Liver (tissue), 3 donors: Measurements from ENCODE around the gene CERS4.

Experiments
- GABPA ChIP-seq, 2 donors: IDR thresholded peaks in 1 of 2; conservative IDR thresholded peaks in 1 of 2; 2 replicates each; pipeline ENCODE4 v1.6.1; 2016; ENCODE audit warnings: antibody characterized with exemption in 2 of 2, mild to moderate bottlenecking in 1 of 2, moderate library complexity in 1 of 2
- RAD21 ChIP-seq, 2 donors: IDR thresholded peaks; 2 replicates each; pipeline ENCODE4 v1.6.1; 2016; ENCODE audit warnings: antibody characterized with exemption in 2 of 2, mild to moderate bottlenecking in 2 of 2
- TAF1 ChIP-seq: conservative IDR thresholded peaks from 2 replicates; pipeline ENCODE4 v1.6.1; 2016; ENCODE audit warnings: antibody characterized with exemption, mild to moderate bottlenecking
- TF ChIP-seq, protein P1 (sequence below): fragments of 150-350 bp; IDR thresholded peaks from 2 replicates; pipeline ENCODE4 v1.5.1; 2017; ENCODE audit warnings: improper control_type of control experiment, low read depth, low read length; ENCODE audit not compliant: missing input control
- TF ChIP-seq, protein P2 (sequence below): IDR thresholded peaks from 2 replicates; pipeline ENCODE4 v1.6.1; 2016; ENCODE audit warnings: antibody characterized with exemption
- TF ChIP-seq, protein P3 (sequence below): IDR thresholded peaks from 2 replicates; pipeline ENCODE4 v1.6.1; 2016; ENCODE audit warnings: antibody characterized with exemption, mild to moderate bottlenecking
- TF ChIP-seq, protein P4 (sequence below): IDR thresholded peaks from 2 replicates; pipeline ENCODE4 v1.6.1; 2016; ENCODE audit warnings: antibody characterized with exemption
- donor health status: healthy.
- donor health status: healthy.

DNA sequence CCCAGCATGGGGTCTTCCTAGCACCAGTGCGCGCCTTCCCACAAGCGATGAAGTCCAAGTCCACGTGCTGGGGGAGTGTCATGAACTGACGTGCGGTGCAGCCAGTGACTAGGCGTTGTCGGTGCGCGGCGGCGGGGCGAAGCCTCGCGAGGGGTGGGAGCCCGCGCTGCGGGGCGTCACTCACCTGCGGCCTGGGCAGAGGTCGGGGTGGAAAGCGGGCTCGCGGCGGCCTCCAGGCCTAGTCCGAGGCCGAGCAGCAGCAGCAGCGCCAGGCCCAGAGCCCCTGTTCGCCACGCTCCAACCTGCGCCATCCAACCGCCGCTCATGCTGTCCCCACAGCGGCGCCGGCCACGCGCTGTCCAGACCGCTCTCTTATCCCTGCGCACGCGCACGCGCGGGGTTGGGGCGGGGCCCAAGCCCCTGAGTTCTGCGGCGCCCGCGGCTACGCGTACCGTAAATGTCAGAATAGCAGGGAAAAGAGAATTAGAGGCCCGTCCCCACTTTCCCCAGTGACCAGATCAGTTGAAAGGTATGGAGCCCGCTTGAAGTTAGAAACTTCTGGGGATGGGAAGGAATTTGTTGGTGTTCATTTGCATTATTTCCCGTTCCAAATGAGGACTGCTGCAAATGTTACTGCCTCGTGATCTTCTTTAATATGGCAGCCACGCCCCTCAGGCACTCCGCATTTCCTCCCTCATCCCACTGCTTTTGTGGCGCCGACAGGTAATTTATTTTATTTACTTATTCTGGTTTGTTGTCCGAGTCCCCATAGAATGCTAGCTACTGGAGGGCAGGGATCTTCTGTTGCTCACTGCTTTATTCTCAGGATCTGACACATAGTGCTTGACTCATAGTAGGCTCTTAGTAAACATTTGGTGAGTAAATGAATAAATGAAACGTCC lies 99.0 kb downstream of the CERS4 start, which contains the start of gene CD320:
- TF ChIP-seq, protein P1, sequence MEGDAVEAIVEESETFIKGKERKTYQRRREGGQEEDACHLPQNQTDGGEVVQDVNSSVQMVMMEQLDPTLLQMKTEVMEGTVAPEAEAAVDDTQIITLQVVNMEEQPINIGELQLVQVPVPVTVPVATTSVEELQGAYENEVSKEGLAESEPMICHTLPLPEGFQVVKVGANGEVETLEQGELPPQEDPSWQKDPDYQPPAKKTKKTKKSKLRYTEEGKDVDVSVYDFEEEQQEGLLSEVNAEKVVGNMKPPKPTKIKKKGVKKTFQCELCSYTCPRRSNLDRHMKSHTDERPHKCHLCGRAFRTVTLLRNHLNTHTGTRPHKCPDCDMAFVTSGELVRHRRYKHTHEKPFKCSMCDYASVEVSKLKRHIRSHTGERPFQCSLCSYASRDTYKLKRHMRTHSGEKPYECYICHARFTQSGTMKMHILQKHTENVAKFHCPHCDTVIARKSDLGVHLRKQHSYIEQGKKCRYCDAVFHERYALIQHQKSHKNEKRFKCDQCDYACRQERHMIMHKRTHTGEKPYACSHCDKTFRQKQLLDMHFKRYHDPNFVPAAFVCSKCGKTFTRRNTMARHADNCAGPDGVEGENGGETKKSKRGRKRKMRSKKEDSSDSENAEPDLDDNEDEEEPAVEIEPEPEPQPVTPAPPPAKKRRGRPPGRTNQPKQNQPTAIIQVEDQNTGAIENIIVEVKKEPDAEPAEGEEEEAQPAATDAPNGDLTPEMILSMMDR = no peak
- no peak for TF ChIP-seq RAD21 (IDR thresholded peaks at IDR 0.05)
- no peak for TF ChIP-seq TAF1
- TF ChIP-seq GABPA (IDR thresholded peaks at IDR 0.05 in 1 of 2, conservative IDR thresholded peaks at IDR 0.05 in 1 of 2) = peak in 1 of 2 donors; percentile 28
- TF ChIP-seq, protein P2, sequence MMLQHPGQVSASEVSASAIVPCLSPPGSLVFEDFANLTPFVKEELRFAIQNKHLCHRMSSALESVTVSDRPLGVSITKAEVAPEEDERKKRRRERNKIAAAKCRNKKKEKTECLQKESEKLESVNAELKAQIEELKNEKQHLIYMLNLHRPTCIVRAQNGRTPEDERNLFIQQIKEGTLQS = no peak
- TF ChIP-seq, protein P3, sequence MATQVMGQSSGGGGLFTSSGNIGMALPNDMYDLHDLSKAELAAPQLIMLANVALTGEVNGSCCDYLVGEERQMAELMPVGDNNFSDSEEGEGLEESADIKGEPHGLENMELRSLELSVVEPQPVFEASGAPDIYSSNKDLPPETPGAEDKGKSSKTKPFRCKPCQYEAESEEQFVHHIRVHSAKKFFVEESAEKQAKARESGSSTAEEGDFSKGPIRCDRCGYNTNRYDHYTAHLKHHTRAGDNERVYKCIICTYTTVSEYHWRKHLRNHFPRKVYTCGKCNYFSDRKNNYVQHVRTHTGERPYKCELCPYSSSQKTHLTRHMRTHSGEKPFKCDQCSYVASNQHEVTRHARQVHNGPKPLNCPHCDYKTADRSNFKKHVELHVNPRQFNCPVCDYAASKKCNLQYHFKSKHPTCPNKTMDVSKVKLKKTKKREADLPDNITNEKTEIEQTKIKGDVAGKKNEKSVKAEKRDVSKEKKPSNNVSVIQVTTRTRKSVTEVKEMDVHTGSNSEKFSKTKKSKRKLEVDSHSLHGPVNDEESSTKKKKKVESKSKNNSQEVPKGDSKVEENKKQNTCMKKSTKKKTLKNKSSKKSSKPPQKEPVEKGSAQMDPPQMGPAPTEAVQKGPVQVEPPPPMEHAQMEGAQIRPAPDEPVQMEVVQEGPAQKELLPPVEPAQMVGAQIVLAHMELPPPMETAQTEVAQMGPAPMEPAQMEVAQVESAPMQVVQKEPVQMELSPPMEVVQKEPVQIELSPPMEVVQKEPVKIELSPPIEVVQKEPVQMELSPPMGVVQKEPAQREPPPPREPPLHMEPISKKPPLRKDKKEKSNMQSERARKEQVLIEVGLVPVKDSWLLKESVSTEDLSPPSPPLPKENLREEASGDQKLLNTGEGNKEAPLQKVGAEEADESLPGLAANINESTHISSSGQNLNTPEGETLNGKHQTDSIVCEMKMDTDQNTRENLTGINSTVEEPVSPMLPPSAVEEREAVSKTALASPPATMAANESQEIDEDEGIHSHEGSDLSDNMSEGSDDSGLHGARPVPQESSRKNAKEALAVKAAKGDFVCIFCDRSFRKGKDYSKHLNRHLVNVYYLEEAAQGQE = no peak
- TF ChIP-seq, protein P4, sequence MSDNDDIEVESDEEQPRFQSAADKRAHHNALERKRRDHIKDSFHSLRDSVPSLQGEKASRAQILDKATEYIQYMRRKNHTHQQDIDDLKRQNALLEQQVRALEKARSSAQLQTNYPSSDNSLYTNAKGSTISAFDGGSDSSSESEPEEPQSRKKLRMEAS = no peak
